Panc1 (cell line): ENCODE results near the gene NANOS3. TPM values are rescaled to one million over a fixed set of nuclear protein-coding genes. Genes with fewer than 3 reads are reported as not detected.
A peak's percentile ranks its signal among the peaks of the same experiment; 100 is the strongest.

Experiments used
- ATAC-seq: fragments of 200-7000 bp; cut with Tn5 transposase; 2 replicates; pipeline ENCODE4 v1.9.1; 2020; ENCODE audit warnings: mild to moderate bottlenecking, moderate library complexity
- BruUV-seq: library from RNA; stranded (reverse); fragments of 400-500 nt; replicated peaks from 2 replicates; lab custom pipeline; 2021; lab: Mats Ljungman, UMichigan
- CTCF ChIA-PET: fragments of 300-600 bp; sonication (Branson Sonifier 250); formaldehyde crosslinking; loops from one replicate; lab custom pipeline; 2022; ENCODE audit warnings: antibody characterized with exemption; lab: Charles Lee
- POLR2A ChIA-PET: fragments of 300-600 bp; sonication (Branson Sonifier 250); formaldehyde crosslinking; loops from one replicate; lab custom pipeline; 2022; ENCODE audit warnings: antibody characterized with exemption; lab: Charles Lee
- DNase-seq: peaks from one replicate; pipeline ENCODE4 v3.0.0-alpha.2; 2010; ENCODE audit warnings: low read depth, low spot score
- H3K27ac ChIP-seq: 2 replicates; pipeline ENCODE4 v1.5.1; 2011; ENCODE audit warnings: mild to moderate bottlenecking, low read length, inconsistent platforms
- H3K27me3 ChIP-seq: fragments of 200-500 bp; sonication (Bioruptor generic); 2 replicates; pipeline ENCODE4 v1.6.0; 2014; ENCODE audit warnings: low read length, inconsistent platforms; ENCODE audit not compliant: control insufficient read depth, insufficient read depth
- H3K36me3 ChIP-seq: fragments of 200-500 bp; sonication (Bioruptor generic); 2 replicates; pipeline ENCODE4 v1.5.1; 2014; ENCODE audit warnings: inconsistent platforms, mild to moderate bottlenecking, low read length, moderate library complexity; ENCODE audit not compliant: control insufficient read depth, insufficient read depth
- H3K4me1 ChIP-seq: 2 replicates; pipeline ENCODE4 v1.5.1; 2011; ENCODE audit warnings: inconsistent platforms, mild to moderate bottlenecking, low read length, moderate library complexity; ENCODE audit not compliant: control insufficient read depth, insufficient read depth
- H3K4me3 ChIP-seq, 2 experiments: 2 replicates each; pipeline ENCODE4 v1.5.1; 2011 to 2012; ENCODE audit warnings: low read depth in 2 of 2, low read length in 2 of 2, mild to moderate bottlenecking in 2 of 2, inconsistent platforms in 1 of 2, moderate library complexity in 1 of 2
- H3K9me3 ChIP-seq: fragments of 200-500 bp; sonication (Bioruptor generic); 2 replicates; pipeline ENCODE4 v1.5.1; 2014; ENCODE audit warnings: low read depth, mild to moderate bottlenecking, inconsistent platforms, low read length, moderate library complexity; ENCODE audit not compliant: control insufficient read depth, insufficient read depth
- CTCF ChIP-seq: fragments of 450-650 bp; IDR thresholded peaks from 2 replicates; pipeline ENCODE4 v1.5.1; 2017; ENCODE audit warnings: mild to moderate bottlenecking
- POLR2AphosphoS5 ChIP-seq: IDR thresholded peaks from 2 replicates; pipeline ENCODE4 v1.6.1; 2012; ENCODE audit warnings: mild to moderate bottlenecking, low read depth, low read length, moderate library complexity
- REST ChIP-seq, 2 experiments: IDR thresholded peaks; 2 replicates each; pipeline ENCODE4 v1.6.1; 2011 to 2012; ENCODE audit warnings: low read depth in 2 of 2, control low read depth in 1 of 2, low read length in 1 of 2, mild to moderate bottlenecking in 1 of 2, moderate library complexity in 1 of 2; ENCODE audit not compliant: insufficient read depth in 1 of 2
- SIN3A ChIP-seq: IDR thresholded peaks from 2 replicates; pipeline ENCODE4 v1.6.1; 2012; ENCODE audit warnings: low read depth, mild to moderate bottlenecking, low read length, moderate library complexity, borderline replicate concordance; ENCODE audit not compliant: insufficient read depth
- TCF7L2 ChIP-seq: IDR thresholded peaks from 2 replicates; pipeline ENCODE4 v1.6.1; 2011; ENCODE audit warnings: mild to moderate bottlenecking, low read depth, low read length, inconsistent platforms
- in situ Hi-C: cut with HindIII; loops from 2 replicates; pipeline ENCODE4 v1.10.0; 2016; ENCODE audit warnings: low sequenced_read_pairs, low pct_unique_long_range_greater_than_20kb
- intact Hi-C: fragments of 100-400 bp; cut with micrococcal nuclease; formaldehyde crosslinking; loops from one replicate; pipeline ENCODE4 v1.10.0; 2022; ENCODE audit not compliant: unreplicated experiment
- total RNA-seq: library from RNA; stranded (reverse); gene quantifications from one replicate; pipeline ENCODE4 v1.2.1, GENCODE V29; 2021; ENCODE audit not compliant: unreplicated experiment

NANOS3 gene
- total RNA-seq, 1 experiment from 2014 or later: 0.33 TPM

GRCh38 chr19:13838435-13839129 is 38.4 kb upstream of the NANOS3 start:
- TF ChIP-seq REST (IDR thresholded peaks at IDR 0.05; ENCODE audit: insufficient read depth in 1 of 2, low read depth in 2 of 2, low read length in 1 of 2) (no peak), SIN3A (no peak), CTCF (no peak), POLR2AphosphoS5 (peak; percentile 69), TCF7L2 (no peak)
- DNase-seq (no peak), ATAC-seq (no peak)
- H3K27me3 ChIP-seq: no peaks in the 10 kb centered on the region
- intact Hi-C loops: no loop called here
- peaks cover 40% of the 10 kb centered on the region for H3K4me1 ChIP-seq
- peak overlapping the region; percentile 81 to 91 for H3K4me3 ChIP-seq
- POLR2A ChIA-PET: interaction anchor here (0.9 kb wide), 1 partner anchor 23 kb away, joined by 9 read pairs; no protein-coding TSS in a partner anchor
- CTCF ChIA-PET: no interaction called here
- TSS peak; percentile 20 for BruUV-seq
- H3K9me3 ChIP-seq: no peaks in the 10 kb centered on the region
- in situ Hi-C loops: no loop called here
- H3K27ac ChIP-seq: peak overlapping the region; percentile 92
- H3K36me3 ChIP-seq: peaks cover 8% of the 10 kb centered on the region

- TF ChIP-seq SIN3A (no peak), CTCF (no peak), POLR2AphosphoS5 (peak; percentile 11; the same call in 1 of the 2 replicates), REST (IDR thresholded peaks at IDR 0.05; ENCODE audit: insufficient read depth in 1 of 2, low read depth in 2 of 2, low read length in 1 of 2) (no peak), TCF7L2 (no peak)
- H3K36me3 ChIP-seq: peaks cover 8% of the 10 kb centered on the region
- no TSS peak for BruUV-seq
- peak; percentile 3 for ATAC-seq
- intact Hi-C loops (no loop called here), in situ Hi-C loops (no loop called here)
- POLR2A ChIA-PET: interaction anchor here (0.6 to 0.9 kb wide), 4 partner anchors 13 to 61 kb away, joined by 3 to 12 read pairs (median 7); no protein-coding TSS in a partner anchor
- DNase-seq: no peak
- H3K27ac ChIP-seq: peak overlapping the region; percentile 92
- H3K4me1 ChIP-seq: peaks cover 42% of the 10 kb centered on the region
- CTCF ChIA-PET: interaction anchor here (1.4 kb wide), 1 partner anchor 23 kb away, joined by 3 read pairs; no protein-coding TSS in a partner anchor
- no peaks in the 10 kb centered on the region for H3K27me3 ChIP-seq
- peak overlapping the region; percentile 81 to 91 for H3K4me3 ChIP-seq
- H3K9me3 ChIP-seq: no peaks in the 10 kb centered on the region
These were observed 37.6 kb upstream of the NANOS3 start for GRCh38 chr19:13839130-13839937.
